Left ventricle myocardium inferior (tissue), 1 donor: ENCODE data around the gene RPL28. TPM values are rescaled to one million over a fixed set of nuclear protein-coding genes. Genes with fewer than 3 reads are reported as not detected.
"Not testable (repeated sequence)": the region's sequence is repeated elsewhere in the genome, so short reads cannot be mapped to it uniquely, and the experiment has no call there.

Experiments
- DNase-seq: peaks from one replicate; pipeline ENCODE4 v3.0.0-alpha.2; 2020
- H3K27ac ChIP-seq: fragments of 200-600 bp; replicated peaks from 2 replicates; pipeline ENCODE4 v1.8.0; 2021
- H3K27me3 ChIP-seq: fragments of 200-600 bp; 2 replicates; pipeline ENCODE4 v1.8.0; 2021; ENCODE audit warnings: low read depth
- H3K36me3 ChIP-seq: fragments of 200-600 bp; 2 replicates; pipeline ENCODE4 v1.8.0; 2021
- H3K4me1 ChIP-seq: fragments of 200-600 bp; 2 replicates; pipeline ENCODE4 v1.8.0; 2021
- H3K4me3 ChIP-seq: fragments of 200-600 bp; 2 replicates; pipeline ENCODE4 v1.8.0; 2021; ENCODE audit warnings: mild to moderate bottlenecking, moderate library complexity
- H3K9me3 ChIP-seq: fragments of 200-600 bp; replicated peaks from 2 replicates; pipeline ENCODE4 v1.8.0; 2021
- CTCF ChIP-seq: fragments of 200-600 bp; IDR thresholded peaks from 2 replicates; pipeline ENCODE4 v1.8.0; 2021; ENCODE audit warnings: antibody characterized with exemption, mild to moderate bottlenecking, borderline replicate concordance
- intact Hi-C: fragments of 100-400 bp; cut with micrococcal nuclease; formaldehyde crosslinking; loops from one replicate; pipeline ENCODE4 v1.11.0; 2022
- total RNA-seq: library from RNA; stranded (reverse); fragmentation: NEBNext Ultra II Directional; extraction: Animal tissue kit (Norgen Biotek cat#: 25700); gene quantifications from one replicate; pipeline ENCODE4 v1.2.1, GENCODE V29; 2021
- donor health status: DM: no; HTN: yes; CAD: no; lungs with severe emphysema.

RPL28 gene
- total RNA-seq, 1 donor from 2014 or later, result 559 TPM

DNA sequence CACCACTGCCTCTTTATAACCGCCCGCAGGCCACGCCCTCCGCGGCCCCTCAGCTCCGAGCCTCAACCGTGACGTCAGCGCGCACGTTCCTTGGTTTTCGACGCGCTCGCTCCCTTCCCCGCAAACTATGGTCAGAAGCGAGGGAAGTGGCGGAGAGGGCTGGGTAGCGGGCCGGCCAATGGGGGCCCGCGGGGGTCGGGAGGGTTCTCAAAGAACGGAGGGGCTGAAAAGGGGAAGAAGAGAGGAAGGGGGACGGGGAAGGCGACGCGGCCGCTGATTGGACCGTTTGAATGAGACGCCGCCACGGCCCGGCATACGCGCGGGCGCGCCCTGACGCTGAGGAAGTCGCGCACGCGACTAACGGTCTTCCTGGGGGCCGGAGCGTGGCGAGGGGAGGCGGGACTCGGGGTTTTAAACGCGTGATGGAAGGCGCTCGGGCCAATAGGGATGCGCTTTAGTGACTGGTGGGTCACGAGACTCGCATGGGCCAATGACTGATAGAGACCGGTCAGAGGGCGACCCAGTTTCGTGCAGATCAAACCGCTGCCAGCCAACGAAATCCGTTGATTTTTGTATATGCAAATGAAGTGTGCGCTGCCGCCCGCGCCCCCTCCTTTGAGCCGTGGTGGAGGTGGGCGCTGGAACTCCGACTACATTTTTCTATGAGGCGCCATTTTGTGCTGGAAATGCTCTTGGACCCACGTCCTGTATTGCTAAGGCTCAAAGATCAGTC is 22.2 kb downstream of the RPL28 start:
- no peaks in the 10 kb centered on the region for H3K27me3 ChIP-seq
- H3K9me3 ChIP-seq, result no peaks in the 10 kb centered on the region
- no peak for TF ChIP-seq CTCF

GRCh38 chr19:55408533-55408872 is 22.8 kb downstream of the RPL28 start:
- H3K4me3 ChIP-seq, result peak overlapping the region; percentile 98
- H3K4me1 ChIP-seq, result peaks cover 21% of the 10 kb centered on the region
- H3K27me3 ChIP-seq, result no peaks in the 10 kb centered on the region
- DNase-seq, result no peak
- H3K9me3 ChIP-seq, result no peaks in the 10 kb centered on the region
- no peak for TF ChIP-seq CTCF
- peaks cover 14% of the 10 kb centered on the region for H3K36me3 ChIP-seq
- peak overlapping the region; percentile 97 for H3K27ac ChIP-seq
- intact Hi-C loops, result no loop called here

More for the DNA sequence above, 22.2 kb downstream of the RPL28 start:
- intact Hi-C loops, result no loop called here
- H3K36me3 ChIP-seq, result peaks cover 19% of the 10 kb centered on the region
- H3K4me1 ChIP-seq, result peaks cover 21% of the 10 kb centered on the region
- peak; percentile 99 for DNase-seq
- H3K27ac ChIP-seq, result peak overlapping the region; percentile 97
- peak overlapping the region; percentile 98 for H3K4me3 ChIP-seq

GRCh38 chr19:55409179-55409578 is 23.4 kb downstream of the RPL28 start:
- H3K27ac ChIP-seq, H3K9me3 ChIP-seq, H3K27me3 ChIP-seq, H3K36me3 ChIP-seq, intact Hi-C loops, DNase-seq, H3K4me3 ChIP-seq: not testable (repeated sequence)
- H3K4me1 ChIP-seq, result peaks cover 21% of the 10 kb centered on the region

GRCh38 chr19:55410168-55410567 is 24.4 kb downstream of the RPL28 start:
- Histone ChIP-seq H3K36me3 (peaks cover 7% of the 10 kb centered on the region), H3K27me3 (no peaks in the 10 kb centered on the region), H3K4me3 (no peak overlapping the region), H3K9me3 (no peaks in the 10 kb centered on the region), H3K4me1 (peaks cover 21% of the 10 kb centered on the region), H3K27ac (no peak overlapping the region)
- DNase-seq, result no peak
- intact Hi-C loops, result no loop called here
- no peak for TF ChIP-seq CTCF

DNA sequence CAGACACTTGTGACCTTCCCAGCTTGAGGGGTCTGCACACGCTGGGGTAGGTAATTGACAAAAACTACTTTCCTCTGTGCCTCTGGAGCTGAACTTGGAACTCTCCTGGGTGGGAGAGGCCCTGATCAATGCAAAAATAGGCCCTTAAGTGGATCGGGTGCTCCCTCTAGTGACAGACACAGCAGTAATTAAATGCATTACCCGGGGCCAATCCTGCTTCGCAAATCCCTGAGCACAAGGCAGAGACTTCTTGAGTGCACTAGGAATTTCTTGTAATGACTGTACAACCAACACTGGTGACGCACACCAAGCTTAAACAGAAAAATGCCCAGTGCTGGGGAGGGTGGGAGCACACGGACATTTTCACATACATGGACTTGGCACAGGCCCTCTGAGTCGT is 32.5 kb downstream of the RPL28 start:
- DNase-seq, result no peak
- no peaks in the 10 kb centered on the region for H3K9me3 ChIP-seq
- no peaks in the 10 kb centered on the region for H3K4me1 ChIP-seq
- peak; percentile 74 for TF ChIP-seq CTCF
- no peak overlapping the region for H3K27ac ChIP-seq
- no peaks in the 10 kb centered on the region for H3K36me3 ChIP-seq
- intact Hi-C loops, result no loop called here
- no peak overlapping the region for H3K4me3 ChIP-seq
- H3K27me3 ChIP-seq, result peaks cover 31% of the 10 kb centered on the region

DNA sequence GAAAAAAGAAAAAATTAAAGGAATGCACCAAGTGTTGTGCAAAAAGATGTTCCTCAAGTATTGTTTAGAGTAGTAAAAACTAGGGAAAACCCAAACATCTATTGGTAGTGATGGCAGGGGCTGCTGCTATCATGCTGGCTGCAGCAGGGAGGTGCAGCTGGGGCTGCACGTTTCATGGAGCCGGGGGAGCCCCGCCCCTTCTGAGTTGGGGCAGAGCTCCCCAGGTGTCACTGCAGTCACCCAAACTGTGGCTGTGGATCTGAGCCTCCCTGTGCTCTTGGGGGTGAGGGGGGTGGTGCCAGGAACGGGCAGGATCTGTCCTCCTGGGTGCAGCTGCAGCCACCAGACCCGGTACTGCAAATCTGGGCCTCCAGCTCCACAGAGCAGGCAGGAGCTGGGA is 33.4 kb downstream of the RPL28 start:
- Histone ChIP-seq H3K9me3 (no peaks in the 10 kb centered on the region), H3K27me3 (peaks cover 33% of the 10 kb centered on the region), H3K4me1 (peaks cover 5% of the 10 kb centered on the region), H3K4me3 (no peak overlapping the region), H3K36me3 (no peaks in the 10 kb centered on the region), H3K27ac (no peak overlapping the region)
- intact Hi-C loops, result no loop called here
- DNase-seq, result no peak
- no peak for TF ChIP-seq CTCF
